ENCODE measurements around the gene ANTXRL. TPM values are rescaled to one million over a fixed set of nuclear protein-coding genes. Genes with fewer than 3 reads are reported as not detected.
A peak's percentile ranks its signal among the peaks of the same experiment; 100 is the strongest.
"Not testable (repeated sequence)": the region's sequence is repeated elsewhere in the genome, so short reads cannot be mapped to it uniquely, and the experiment has no call there.

The ANTXRL gene
- total RNA-seq, 2 donors from 2014 or later: not detected

GRCh38 chr10:46307281-46308112 is 20.7 kb downstream of the ANTXRL start:
- H3K9me3 Mint-ChIP-seq: no peaks in the 10 kb centered on the region
- no peak for ATAC-seq
- no peak overlapping the region for H3K27ac Mint-ChIP-seq
- no peaks in the 10 kb centered on the region for H3K36me3 Mint-ChIP-seq
- DNase-seq (ENCODE audit: low spot score in 2 of 2): no peak

GRCh38 chr10:46308113-46308415 is 21.3 kb downstream of the ANTXRL start:
- no peak for ATAC-seq
- Mint-ChIP-seq H3K27ac (no peak overlapping the region), H3K9me3 (no peaks in the 10 kb centered on the region), H3K36me3 (no peaks in the 10 kb centered on the region)
- no peak for DNase-seq (ENCODE audit: low spot score in 2 of 2)

- Mint-ChIP-seq H3K9me3 (no peaks in the 10 kb centered on the region), H3K36me3 (no peaks in the 10 kb centered on the region), H3K27ac (no peak overlapping the region)
- no peak for ATAC-seq
- DNase-seq (ENCODE audit: low spot score in 2 of 2): no peak
These were observed 22.1 kb downstream of the ANTXRL start for GRCh38 chr10:46308666-46309450.

- DNase-seq (ENCODE audit: low spot score in 2 of 2): no peak
- H3K36me3 Mint-ChIP-seq: no peaks in the 10 kb centered on the region
- no peak overlapping the region for H3K27ac Mint-ChIP-seq
- no peak for ATAC-seq
- no peaks in the 10 kb centered on the region for H3K9me3 Mint-ChIP-seq
These were observed 22.8 kb downstream of the ANTXRL start for GRCh38 chr10:46309511-46310142.

DNA sequence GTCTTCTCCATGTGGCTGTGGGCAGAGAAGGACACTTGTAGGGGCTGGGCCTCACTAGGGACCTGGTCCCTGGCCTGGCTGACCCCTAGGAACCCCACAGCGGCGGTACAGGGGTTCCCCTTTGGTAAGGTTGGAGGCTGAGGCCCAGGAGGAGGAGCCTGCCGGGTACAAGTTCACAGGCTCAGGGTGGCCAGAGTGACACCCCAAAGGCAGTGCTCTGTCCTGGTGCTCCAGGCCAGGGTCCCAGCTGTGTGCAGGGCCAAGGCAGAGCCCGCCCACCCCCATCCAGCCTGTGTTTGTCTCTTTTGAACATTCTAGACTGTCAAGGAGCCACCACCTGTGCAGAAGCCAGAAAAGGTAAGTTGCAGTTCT is 23.3 kb downstream of the ANTXRL start:
- H3K9me3 Mint-ChIP-seq: no peaks in the 10 kb centered on the region
- H3K27ac Mint-ChIP-seq: no peak overlapping the region
- no peaks in the 10 kb centered on the region for H3K36me3 Mint-ChIP-seq
- DNase-seq (ENCODE audit: low spot score in 2 of 2) (no peak), ATAC-seq (no peak)

GRCh38 chr10:46310851-46311250 is 24.1 kb downstream of the ANTXRL start:
- DNase-seq (ENCODE audit: low spot score in 2 of 2) (no peak), ATAC-seq (no peak)
- no peaks in the 10 kb centered on the region for H3K36me3 Mint-ChIP-seq
- no peak overlapping the region for H3K27ac Mint-ChIP-seq
- H3K9me3 Mint-ChIP-seq: no peaks in the 10 kb centered on the region

- no peaks in the 10 kb centered on the region for H3K9me3 Mint-ChIP-seq
- ATAC-seq: peak in 1 of 2 donors; percentile 23
- DNase-seq (ENCODE audit: low spot score in 2 of 2): peak in 1 of 2 donors; percentile 52
- no peaks in the 10 kb centered on the region for H3K36me3 Mint-ChIP-seq
- H3K27ac Mint-ChIP-seq: no peak overlapping the region
These were observed 24.7 kb downstream of the ANTXRL start for GRCh38 chr10:46311501-46311951.

GRCh38 chr10:46311961-46312431 is 25.2 kb downstream of the ANTXRL start:
- DNase-seq (ENCODE audit: low spot score in 2 of 2); H3K36me3 Mint-ChIP-seq; ATAC-seq; H3K27ac Mint-ChIP-seq; H3K9me3 Mint-ChIP-seq: not testable (repeated sequence)

DNA sequence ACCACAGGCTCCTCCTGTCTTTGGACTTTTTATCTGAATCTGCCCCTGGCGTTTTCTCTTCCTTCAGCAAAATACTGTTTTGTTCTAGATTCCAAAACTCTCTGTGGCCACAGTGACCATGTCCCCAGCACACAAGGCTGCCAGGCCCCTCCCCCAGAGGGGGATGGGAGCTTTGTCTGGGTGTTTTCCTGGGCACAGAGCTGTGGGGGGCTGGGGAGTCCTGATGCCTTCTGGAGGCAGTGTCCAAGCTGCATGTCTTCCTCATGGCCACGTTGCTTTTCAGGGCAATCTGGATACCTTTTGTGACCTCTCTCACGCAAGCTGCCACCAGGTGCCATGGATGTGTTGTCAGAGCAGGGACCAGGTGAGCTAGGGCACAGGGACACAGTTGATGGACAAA is 26.2 kb downstream of the ANTXRL start:
- DNase-seq (ENCODE audit: low spot score in 2 of 2) (no peak), ATAC-seq (no peak)
- no peaks in the 10 kb centered on the region for H3K9me3 Mint-ChIP-seq
- H3K27ac Mint-ChIP-seq: no peak overlapping the region
- no peaks in the 10 kb centered on the region for H3K36me3 Mint-ChIP-seq

DNA sequence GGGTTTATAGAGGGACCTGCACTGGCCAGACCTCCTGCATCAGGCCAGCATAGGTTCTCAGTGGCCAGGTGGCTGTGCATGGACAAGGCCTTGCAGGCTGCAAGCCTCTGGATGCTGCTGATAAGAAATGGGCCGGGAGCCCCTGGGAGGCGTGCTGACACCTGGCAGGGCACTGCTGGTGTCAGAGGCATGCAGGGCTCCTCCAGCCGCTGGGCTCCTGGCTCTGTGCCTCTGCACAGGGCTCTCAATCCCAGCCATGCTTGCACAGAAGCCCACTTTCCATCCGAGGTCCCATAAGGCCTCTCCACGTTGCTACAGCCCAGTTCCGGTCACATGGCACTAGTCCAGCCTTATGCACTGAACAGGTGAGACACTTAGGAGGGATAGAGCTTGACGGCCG is 27.3 kb downstream of the ANTXRL start:
- ATAC-seq (no peak), DNase-seq (ENCODE audit: low spot score in 2 of 2) (no peak)
- no peaks in the 10 kb centered on the region for H3K36me3 Mint-ChIP-seq
- H3K9me3 Mint-ChIP-seq: no peaks in the 10 kb centered on the region
- H3K27ac Mint-ChIP-seq: no peak overlapping the region

DNA sequence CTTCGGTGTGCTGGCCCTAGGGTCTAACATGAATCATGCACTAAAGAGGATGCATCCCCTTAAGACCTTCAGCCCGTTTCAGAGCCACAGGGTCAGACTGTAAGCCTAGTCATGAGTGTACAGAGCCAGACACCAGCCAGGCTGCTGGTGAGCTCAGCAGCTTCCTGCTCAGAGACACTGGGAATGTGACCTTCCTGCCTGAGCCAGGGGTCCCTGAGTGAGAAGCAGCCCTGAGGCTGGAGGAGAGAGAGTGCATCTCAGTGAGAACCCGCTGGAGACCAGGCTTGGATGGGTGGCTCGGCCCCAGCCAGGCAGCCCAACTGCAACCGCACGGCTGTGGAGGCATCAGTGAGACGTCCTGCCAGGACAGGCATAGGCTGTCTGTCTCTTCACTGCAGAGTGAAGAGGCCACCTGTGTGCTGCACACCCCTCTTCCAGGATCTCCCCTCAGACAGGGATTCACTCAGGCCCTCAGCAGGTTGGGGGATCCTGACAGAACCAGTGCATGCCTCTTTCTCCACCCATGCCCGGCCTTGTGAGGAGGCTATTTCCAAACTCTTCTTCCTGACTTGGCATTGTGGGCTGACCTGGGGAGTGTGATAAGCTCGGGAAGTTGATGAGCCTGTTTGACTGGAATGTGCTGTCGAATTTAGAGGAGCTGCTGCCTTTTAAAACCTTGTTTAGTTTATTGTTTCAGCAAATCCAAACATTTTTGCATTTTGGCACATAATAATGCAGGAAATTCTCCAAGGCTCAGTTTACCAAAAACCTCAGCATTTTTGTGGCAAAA is 28.5 kb downstream of the ANTXRL start:
- not testable (repeated sequence) for DNase-seq (ENCODE audit: low spot score in 2 of 2); H3K9me3 Mint-ChIP-seq; ATAC-seq; H3K36me3 Mint-ChIP-seq; H3K27ac Mint-ChIP-seq

GRCh38 chr10:46317370-46317769 is 30.6 kb downstream of the ANTXRL start:
- DNase-seq (ENCODE audit: low spot score in 2 of 2): no peak
- Mint-ChIP-seq H3K9me3 (no peaks in the 10 kb centered on the region), H3K36me3 (no peaks in the 10 kb centered on the region), H3K27ac (no peak overlapping the region)
- no peak for ATAC-seq

DNA sequence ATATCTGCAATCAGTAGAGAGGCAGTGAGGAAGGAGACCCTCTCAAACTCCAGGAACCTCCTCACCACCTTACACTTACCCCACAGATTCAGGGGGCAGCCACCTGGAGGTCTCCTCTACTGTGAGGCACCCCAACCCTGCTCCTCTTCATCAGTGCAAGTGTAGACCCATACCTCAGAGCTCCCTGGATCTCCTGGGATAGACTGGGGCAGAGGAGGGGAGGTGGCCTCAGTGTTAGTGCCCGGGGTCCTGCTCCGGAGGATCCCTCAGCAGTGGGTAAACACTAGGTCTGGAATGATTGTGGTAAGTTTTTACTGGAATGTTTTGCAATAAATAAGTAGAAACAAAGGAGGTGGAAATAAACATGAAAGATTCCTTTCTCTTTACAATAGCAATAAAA is 31.1 kb downstream of the ANTXRL start:
- DNase-seq (ENCODE audit: low spot score in 2 of 2): no peak
- Mint-ChIP-seq H3K36me3 (no peaks in the 10 kb centered on the region), H3K9me3 (no peaks in the 10 kb centered on the region), H3K27ac (no peak overlapping the region)
- no peak for ATAC-seq

DNA sequence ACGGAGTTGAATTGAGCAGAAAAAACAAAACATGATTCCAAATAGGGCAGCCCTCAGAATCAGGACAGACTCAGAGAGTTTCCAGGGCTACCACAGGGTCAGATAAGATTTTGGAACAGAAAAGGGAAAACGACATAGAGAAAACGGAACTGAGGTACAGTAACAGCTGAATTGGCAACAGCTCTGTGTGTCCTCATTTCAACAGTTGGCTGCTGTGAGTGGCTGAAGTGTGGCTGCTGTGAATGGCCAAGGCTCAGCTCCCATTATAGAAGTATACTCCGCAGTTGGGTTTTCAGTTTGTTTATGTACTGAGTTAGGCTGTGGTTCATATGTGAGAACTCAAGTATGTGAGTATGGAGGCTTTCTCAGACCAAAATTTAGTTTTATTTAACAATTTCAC is 32.0 kb downstream of the ANTXRL start:
- Mint-ChIP-seq H3K9me3 (no peaks in the 10 kb centered on the region), H3K36me3 (no peaks in the 10 kb centered on the region), H3K27ac (no peak overlapping the region)
- DNase-seq (ENCODE audit: low spot score in 2 of 2): no peak
- no peak for ATAC-seq

- H3K36me3 Mint-ChIP-seq: no peaks in the 10 kb centered on the region
- ATAC-seq (no peak), DNase-seq (ENCODE audit: low spot score in 2 of 2) (no peak)
- no peaks in the 10 kb centered on the region for H3K9me3 Mint-ChIP-seq
- H3K27ac Mint-ChIP-seq: no peak overlapping the region
These were observed 32.6 kb downstream of the ANTXRL start for GRCh38 chr10:46319389-46319788.

- no peaks in the 10 kb centered on the region for H3K9me3 Mint-ChIP-seq
- no peak for ATAC-seq
- no peaks in the 10 kb centered on the region for H3K36me3 Mint-ChIP-seq
- no peak for DNase-seq (ENCODE audit: low spot score in 2 of 2)
- no peak overlapping the region for H3K27ac Mint-ChIP-seq
These were observed 35.0 kb downstream of the ANTXRL start for GRCh38 chr10:46321770-46322169.

DNA sequence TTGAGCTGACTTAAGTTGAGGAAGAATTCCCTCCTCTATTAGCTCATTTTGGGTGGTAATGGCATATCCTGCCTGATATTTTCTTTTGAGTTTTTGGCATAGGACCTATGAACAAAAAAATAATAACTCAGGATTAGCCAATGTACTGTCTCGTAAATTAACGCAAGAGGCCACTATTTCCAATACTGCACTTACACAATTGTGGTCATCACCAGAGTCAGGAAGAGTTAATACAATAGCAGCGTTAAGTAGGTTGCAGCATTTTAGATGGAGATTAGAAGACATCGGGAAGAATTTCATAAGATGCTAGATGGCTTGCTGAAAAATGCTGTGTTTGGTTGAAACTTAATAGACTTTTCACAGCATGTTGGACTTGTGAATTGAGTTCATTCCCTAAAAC is 36.4 kb downstream of the ANTXRL start:
- no peaks in the 10 kb centered on the region for H3K36me3 Mint-ChIP-seq
- no peaks in the 10 kb centered on the region for H3K9me3 Mint-ChIP-seq
- DNase-seq (ENCODE audit: low spot score in 2 of 2) (no peak), ATAC-seq (no peak)
- H3K27ac Mint-ChIP-seq: no peak overlapping the region
